Keratinocyte (primary cell): ENCODE data around the gene PISD. TPM values are rescaled to one million over a fixed set of nuclear protein-coding genes. Genes with fewer than 3 reads are reported as not detected.

Experiments
- DNase-seq: peaks from one replicate; pipeline ENCODE4 v3.0.0-alpha.2; 2011; ENCODE audit warnings: low read depth, missing footprints, low spot score
- FAIRE-seq: peaks from 2 replicates; lab custom pipeline; 2011; peaks lifted over from hg19 to GRCh38; lab: Jason Lieb, UNC
- H2AFZ ChIP-seq: 2 replicates; pipeline ENCODE4 v1.6.0; 2012; ENCODE audit warnings: low read length, control low read depth, inconsistent platforms; ENCODE audit not compliant: control insufficient read depth
- H3K27ac ChIP-seq: 2 replicates; pipeline ENCODE4 v1.5.1; 2011; ENCODE audit warnings: low read length; ENCODE audit not compliant: control insufficient read depth, insufficient read depth
- H3K27me3 ChIP-seq: 3 replicates; pipeline ENCODE4 v1.6.0; 2011; ENCODE audit warnings: low read length; ENCODE audit not compliant: control insufficient read depth, insufficient read depth; ENCODE audit errors: extremely low read depth
- H3K36me3 ChIP-seq, 2 experiments: 2 replicates in 1 of 2; 3 replicates in 1 of 2; pipeline ENCODE4 v1.5.1; 2011; ENCODE audit warnings: low read length in 2 of 2, mild to moderate bottlenecking in 1 of 2; ENCODE audit not compliant: control insufficient read depth in 2 of 2, insufficient read depth in 2 of 2; ENCODE audit errors: extremely low read depth in 1 of 2
- H3K4me1 ChIP-seq: 3 replicates; pipeline ENCODE4 v1.5.1; 2011; ENCODE audit warnings: low read length; ENCODE audit not compliant: control insufficient read depth, insufficient read depth; ENCODE audit errors: extremely low read depth
- H3K4me2 ChIP-seq: 3 replicates; pipeline ENCODE4 v1.6.0; 2011; ENCODE audit warnings: low read depth, low read length; ENCODE audit not compliant: control insufficient read depth, insufficient read depth; ENCODE audit errors: extremely low read depth
- H3K4me3 ChIP-seq, 3 experiments: fragments of 200-600 bp in 1 of 3; sonication (generic) in 1 of 3; 2 replicates in 2 of 3; 3 replicates in 1 of 3; pipeline ENCODE4 v1.5.1; 2011 to 2016; ENCODE audit warnings: low read length in 3 of 3, mild to moderate bottlenecking in 3 of 3, control low read depth in 2 of 3, inconsistent platforms in 1 of 3, low read depth in 1 of 3, mixed read lengths in 1 of 3, mixed run types in 1 of 3, moderate library complexity in 1 of 3; ENCODE audit not compliant: control insufficient read depth in 2 of 3, insufficient read depth in 2 of 3; ENCODE audit errors: extremely low read depth in 1 of 3
- H3K79me2 ChIP-seq: 2 replicates; pipeline ENCODE4 v1.6.0; 2012; ENCODE audit warnings: low read length; ENCODE audit not compliant: control insufficient read depth, insufficient read depth
- H3K9ac ChIP-seq: 3 replicates; pipeline ENCODE4 v1.6.0; 2011; ENCODE audit warnings: low read length; ENCODE audit not compliant: control insufficient read depth, insufficient read depth; ENCODE audit errors: extremely low read depth
- H3K9me1 ChIP-seq: 3 replicates; pipeline ENCODE4 v1.6.0; 2011; ENCODE audit warnings: low read length; ENCODE audit not compliant: control insufficient read depth, insufficient read depth; ENCODE audit errors: extremely low read depth
- H3K9me3 ChIP-seq: 2 replicates; pipeline ENCODE4 v1.5.1; 2012; ENCODE audit warnings: low read depth, low read length; ENCODE audit not compliant: control insufficient read depth
- H4K20me1 ChIP-seq: 3 replicates; pipeline ENCODE4 v1.6.0; 2011; ENCODE audit warnings: low read length; ENCODE audit not compliant: control insufficient read depth, insufficient read depth; ENCODE audit errors: extremely low read depth
- EZH2 ChIP-seq: IDR thresholded peaks from one replicate; pipeline ENCODE4 v1.6.1; 2012; ENCODE audit warnings: inconsistent platforms, mild to moderate bottlenecking, low read length, moderate library complexity
- dilution Hi-C: fragments of 300-500 bp; cut with MboI; formaldehyde crosslinking; loops from one replicate; pipeline ENCODE4 v1.7.0; 2020; ENCODE audit warnings: low sequenced_read_pairs; ENCODE audit not compliant: extremely low pct_ligation_motif_present
- polyA plus RNA-seq, 5 experiments: library from polyadenylated mRNA; depleted of rRNA in 3 of 5; stranded (reverse) in 3 of 5; stranded (forward) in 1 of 5; unstranded in 1 of 5; fragments of >200 nt; gene quantifications; 1 replicate in 1 of 5; 2 replicates in 3 of 5; 3 replicates in 1 of 5; pipeline versions ENCODE4 v1.2.1 to v1.2.3, GENCODE V29; 2011 to 2012; ENCODE audit warnings: missing spikeins in 2 of 5, low read depth in 1 of 5, low replicate concordance in 1 of 5
- TF ChIP-seq, protein P1 (sequence below), 3 experiments: IDR thresholded peaks in 1 of 3; conservative IDR thresholded peaks in 1 of 3; optimal IDR thresholded peaks in 1 of 3; 2 replicates in 2 of 3; 3 replicates in 1 of 3; pipeline versions ENCODE3 to v1.5.1; 2011; ENCODE audit warnings: low read length in 3 of 3, mild to moderate bottlenecking in 3 of 3, moderate library complexity in 2 of 3, control low read depth in 1 of 3, inconsistent platforms in 1 of 3; ENCODE audit not compliant: insufficient read depth in 2 of 3; ENCODE audit errors: extremely low read depth in 1 of 3

Gene PISD
- polyA plus RNA-seq, 1 donor (not counting 4 experiments of a cell fraction or from before 2014, with no cell fraction given): 25.5 TPM

- H3K27ac ChIP-seq: no peak overlapping the region
- H4K20me1 ChIP-seq: no peaks in the 10 kb centered on the region
- no peaks in the 10 kb centered on the region for H3K9me3 ChIP-seq
- no peak overlapping the region for H3K9ac ChIP-seq
- no peaks in the 10 kb centered on the region for H3K9me1 ChIP-seq
- H3K4me2 ChIP-seq: no peak overlapping the region
- no peaks in the 10 kb centered on the region for H3K79me2 ChIP-seq
- peaks cover 0 to 4% of the 10 kb centered on the region in 2 experiments for H3K36me3 ChIP-seq
- peaks cover 8% of the 10 kb centered on the region for H3K4me1 ChIP-seq
- FAIRE-seq: no peak
- no peak for TF ChIP-seq EZH2
- TF ChIP-seq, protein P1, sequence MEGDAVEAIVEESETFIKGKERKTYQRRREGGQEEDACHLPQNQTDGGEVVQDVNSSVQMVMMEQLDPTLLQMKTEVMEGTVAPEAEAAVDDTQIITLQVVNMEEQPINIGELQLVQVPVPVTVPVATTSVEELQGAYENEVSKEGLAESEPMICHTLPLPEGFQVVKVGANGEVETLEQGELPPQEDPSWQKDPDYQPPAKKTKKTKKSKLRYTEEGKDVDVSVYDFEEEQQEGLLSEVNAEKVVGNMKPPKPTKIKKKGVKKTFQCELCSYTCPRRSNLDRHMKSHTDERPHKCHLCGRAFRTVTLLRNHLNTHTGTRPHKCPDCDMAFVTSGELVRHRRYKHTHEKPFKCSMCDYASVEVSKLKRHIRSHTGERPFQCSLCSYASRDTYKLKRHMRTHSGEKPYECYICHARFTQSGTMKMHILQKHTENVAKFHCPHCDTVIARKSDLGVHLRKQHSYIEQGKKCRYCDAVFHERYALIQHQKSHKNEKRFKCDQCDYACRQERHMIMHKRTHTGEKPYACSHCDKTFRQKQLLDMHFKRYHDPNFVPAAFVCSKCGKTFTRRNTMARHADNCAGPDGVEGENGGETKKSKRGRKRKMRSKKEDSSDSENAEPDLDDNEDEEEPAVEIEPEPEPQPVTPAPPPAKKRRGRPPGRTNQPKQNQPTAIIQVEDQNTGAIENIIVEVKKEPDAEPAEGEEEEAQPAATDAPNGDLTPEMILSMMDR (optimal IDR thresholded peaks at IDR 0.05 in 1 of 3, IDR thresholded peaks at IDR 0.05 in 1 of 3, conservative IDR thresholded peaks at IDR 0.05 in 1 of 3; ENCODE audit: extremely low read depth in 1 of 3, insufficient read depth in 2 of 3, low read length in 3 of 3): no peak
- dilution Hi-C loops: no loop called here
- H3K4me3 ChIP-seq: no peak overlapping the region
- no peak for DNase-seq
- H3K27me3 ChIP-seq: no peaks in the 10 kb centered on the region
- H2AFZ ChIP-seq: no peak overlapping the region
Measured at GRCh38 chr22:31603081-31603525, 58.9 kb downstream of the PISD start.

DNA sequence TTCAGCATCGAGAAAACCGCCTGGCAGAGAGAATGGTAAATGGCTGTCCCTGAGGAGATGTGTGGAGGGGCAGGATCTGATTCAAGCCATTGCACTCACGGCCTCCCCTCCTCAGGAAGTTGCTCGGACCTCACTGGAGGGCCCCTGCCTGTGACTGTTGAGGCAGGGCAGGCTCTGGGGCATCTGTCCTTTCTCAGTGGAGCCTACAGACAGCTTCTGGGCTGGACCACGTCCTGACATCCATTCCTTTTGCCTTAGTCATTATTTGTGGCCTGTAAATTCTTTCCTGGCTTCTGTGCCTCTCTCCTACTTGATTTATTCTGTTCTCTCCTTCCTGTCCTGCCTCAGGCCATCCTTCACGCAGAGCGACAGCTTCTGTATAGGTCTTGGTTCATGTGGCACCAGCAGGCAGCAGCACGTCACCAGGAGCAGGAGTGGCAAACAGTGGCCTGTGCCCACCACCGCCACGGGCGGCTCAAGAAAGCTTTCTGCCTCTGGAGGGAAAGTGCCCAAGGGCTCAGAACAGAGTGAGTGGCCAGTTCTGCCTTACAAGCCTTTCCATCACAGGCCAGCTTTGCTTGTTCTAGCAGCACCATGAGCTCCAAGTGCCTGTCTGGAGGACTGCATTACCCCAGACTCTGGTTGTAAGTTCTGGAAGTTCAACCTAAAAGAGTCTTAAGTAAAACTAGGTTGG lies 59.6 kb downstream of the PISD start:
- no peak overlapping the region for H2AFZ ChIP-seq
- FAIRE-seq (peak; percentile 83), DNase-seq (no peak)
- H3K27me3 ChIP-seq: no peaks in the 10 kb centered on the region
- peaks cover 8% of the 10 kb centered on the region for H3K4me1 ChIP-seq
- no peaks in the 10 kb centered on the region for H4K20me1 ChIP-seq
- peaks cover 0 to 4% of the 10 kb centered on the region in 2 experiments for H3K36me3 ChIP-seq
- H3K9ac ChIP-seq: no peak overlapping the region
- dilution Hi-C loops: no loop called here
- H3K4me3 ChIP-seq: no peak overlapping the region
- H3K79me2 ChIP-seq: no peaks in the 10 kb centered on the region
- peak overlapping the region; percentile 6 for H3K4me2 ChIP-seq
- H3K27ac ChIP-seq: no peak overlapping the region
- no peaks in the 10 kb centered on the region for H3K9me1 ChIP-seq
- H3K9me3 ChIP-seq: no peaks in the 10 kb centered on the region
- no peak for TF ChIP-seq EZH2
- TF ChIP-seq, protein P1 (optimal IDR thresholded peaks at IDR 0.05 in 1 of 3, IDR thresholded peaks at IDR 0.05 in 1 of 3, conservative IDR thresholded peaks at IDR 0.05 in 1 of 3; ENCODE audit: extremely low read depth in 1 of 3, insufficient read depth in 2 of 3, low read length in 3 of 3): peak in 1 of 3 experiments; percentile 13
